DMS53 treated with DMSO at 0.1 percent for 48 hours (cell line): ENCODE results near the gene RNF135.
"Not testable (repeated sequence)": the region's sequence is repeated elsewhere in the genome, so short reads cannot be mapped to it uniquely, and the experiment has no call there.

Source experiments
- DNase-seq: peaks from one replicate; lab custom pipeline; 2025; ENCODE audit not compliant: unreplicated experiment; lab: John Stamatoyannopoulos, UW

RNF135 gene

GRCh38 chr17:30997842-30998241, 27.0 kb downstream of the RNF135 start:
- DNase-seq = no peak

GRCh38 chr17:31002047-31002446, 31.2 kb downstream of the RNF135 start:
- no peak for DNase-seq

GRCh38 chr17:31003225-31003866, 32.5 kb downstream of the RNF135 start:
- no peak for DNase-seq

- DNase-seq = no peak
Observed at GRCh38 chr17:31004160-31004559, 33.3 kb downstream of the RNF135 start.

- DNase-seq = no peak
Observed at GRCh38 chr17:31007695-31008373, 37.0 kb downstream of the RNF135 start.

GRCh38 chr17:31008374-31009041, 37.7 kb downstream of the RNF135 start:
- DNase-seq = no peak

GRCh38 chr17:31009042-31009702, 38.3 kb downstream of the RNF135 start:
- not testable (repeated sequence) for DNase-seq

GRCh38 chr17:31010014-31010413, 39.2 kb downstream of the RNF135 start:
- not testable (repeated sequence) for DNase-seq

- no peak for DNase-seq
Observed at GRCh38 chr17:31013844-31014243, 43.0 kb downstream of the RNF135 start.

- DNase-seq = no peak
Observed at GRCh38 chr17:31015639-31016038, 44.8 kb downstream of the RNF135 start.

GRCh38 chr17:31019004-31019403, 48.2 kb downstream of the RNF135 start:
- DNase-seq = no peak

GRCh38 chr17:31023171-31023570, 52.3 kb downstream of the RNF135 start:
- DNase-seq = not testable (repeated sequence)

GRCh38 chr17:31031841-31032240, 61.0 kb downstream of the RNF135 start:
- no peak for DNase-seq

GRCh38 chr17:31035611-31036010, 64.8 kb downstream of the RNF135 start:
- DNase-seq = not testable (repeated sequence)

- DNase-seq = not testable (repeated sequence)
Observed at GRCh38 chr17:31040837-31041236, 70.0 kb downstream of the RNF135 start.

- not testable (repeated sequence) for DNase-seq
Observed at GRCh38 chr17:31042378-31042777, 71.5 kb downstream of the RNF135 start.

- not testable (repeated sequence) for DNase-seq
Observed at GRCh38 chr17:31046856-31047425, 76.1 kb downstream of the RNF135 start.

- no peak for DNase-seq
Observed at GRCh38 chr17:31048142-31048541, 77.3 kb downstream of the RNF135 start.

GRCh38 chr17:31048780-31049179, 77.9 kb downstream of the RNF135 start:
- no peak for DNase-seq
